Fibroblast of the aortic adventitia (primary cell): ENCODE measurements around the gene RNF169. TPM values are rescaled to one million over a fixed set of nuclear protein-coding genes. Genes with fewer than 3 reads are reported as not detected.

Source experiments
- DNase-seq: peaks from one replicate; pipeline ENCODE4 v3.0.0-alpha.2; 2010; ENCODE audit warnings: low read depth
- H3K4me3 ChIP-seq: 2 replicates; pipeline ENCODE4 v1.5.1; 2011; ENCODE audit warnings: low read depth, mild to moderate bottlenecking, control low read depth, low read length, moderate library complexity
- CTCF ChIP-seq: IDR thresholded peaks from 2 replicates; pipeline ENCODE4 v1.5.1; 2011; ENCODE audit warnings: mild to moderate bottlenecking, low read length, control low read depth, inconsistent platforms; ENCODE audit not compliant: insufficient read depth
- total RNA-seq: library from RNA; depleted of rRNA; stranded (reverse); fragments of >200 nt; gene quantifications from 2 replicates; pipeline ENCODE4 v1.2.3, GENCODE V29; 2012; ENCODE audit warnings: low replicate concordance

The RNF169 gene
- total RNA-seq, 1 donor: 28.5 TPM

DNA sequence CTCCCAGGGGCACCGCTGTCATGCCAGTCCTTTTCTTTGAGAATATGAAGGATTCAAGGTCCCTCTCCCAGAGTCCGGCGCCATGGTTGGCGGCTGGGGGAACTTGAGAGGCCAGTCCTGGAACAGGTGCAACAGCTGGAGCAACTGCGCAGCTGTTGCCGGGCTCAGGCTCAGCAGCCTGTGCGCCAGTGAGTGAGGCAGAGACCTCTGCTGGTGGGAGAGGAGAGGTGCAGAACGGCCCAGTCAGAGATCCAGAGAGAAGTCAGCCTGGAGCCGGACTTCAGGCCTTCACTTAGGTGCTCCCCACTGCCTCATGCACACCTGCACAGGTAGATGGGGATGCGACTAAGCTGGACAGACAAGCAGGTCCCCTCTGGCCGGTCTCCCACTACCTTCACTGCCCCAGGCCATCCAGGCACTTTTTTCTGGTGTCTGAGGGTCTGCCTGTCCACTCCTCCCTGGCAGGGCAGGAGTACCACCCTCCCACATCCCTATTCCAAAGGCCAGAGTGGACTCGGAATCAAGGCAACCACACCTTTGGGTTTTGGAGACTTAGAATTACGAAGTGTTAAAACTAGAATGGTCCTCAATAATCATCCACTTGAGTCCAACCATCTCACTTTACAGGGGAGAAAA lies 22.0 kb upstream of the RNF169 start:
- DNase-seq: peak; percentile 77
- no peak overlapping the region for H3K4me3 ChIP-seq
- TF ChIP-seq CTCF: peak; percentile 98

GRCh38 chr11:74729397-74729796 lies 19.3 kb upstream of the RNF169 start:
- H3K4me3 ChIP-seq: no peak overlapping the region
- TF ChIP-seq CTCF: no peak
- no peak for DNase-seq

DNA sequence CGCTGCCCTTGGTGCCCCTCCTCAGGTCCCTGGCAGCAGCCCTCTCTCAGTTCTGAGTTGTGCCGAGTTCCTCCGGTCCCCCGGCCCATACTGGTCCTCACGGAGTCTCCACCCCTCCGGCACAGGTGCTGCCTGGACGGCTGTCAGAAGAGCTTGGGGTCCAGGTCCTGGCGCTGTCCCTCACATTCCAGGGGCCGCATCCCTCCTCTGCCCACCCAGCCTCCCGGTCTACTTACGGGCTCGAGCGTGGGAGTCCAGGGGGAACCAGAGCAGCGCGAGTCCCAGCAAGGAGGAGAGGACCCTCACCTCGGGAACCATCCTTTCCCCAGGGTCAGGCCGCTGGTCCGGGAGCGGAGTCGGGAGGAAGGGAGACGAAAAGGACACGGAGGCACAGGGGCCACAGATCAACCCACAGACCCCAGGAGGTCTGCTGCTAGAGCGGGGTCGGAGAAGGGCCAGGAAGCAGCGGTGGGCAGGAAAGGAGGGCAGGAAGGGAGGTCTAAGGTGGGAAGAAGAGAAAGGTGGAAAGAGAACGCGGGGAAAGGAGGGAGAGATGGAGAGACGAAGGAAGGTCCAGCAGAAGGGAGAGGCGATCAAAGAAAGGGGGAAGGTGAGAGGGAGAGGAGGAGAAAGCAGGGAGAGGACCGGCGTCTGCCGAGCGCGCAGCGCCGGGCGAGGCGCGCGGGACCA lies 17.9 kb upstream of the RNF169 start:
- DNase-seq: no peak
- TF ChIP-seq CTCF: no peak
- H3K4me3 ChIP-seq: no peak overlapping the region

DNA sequence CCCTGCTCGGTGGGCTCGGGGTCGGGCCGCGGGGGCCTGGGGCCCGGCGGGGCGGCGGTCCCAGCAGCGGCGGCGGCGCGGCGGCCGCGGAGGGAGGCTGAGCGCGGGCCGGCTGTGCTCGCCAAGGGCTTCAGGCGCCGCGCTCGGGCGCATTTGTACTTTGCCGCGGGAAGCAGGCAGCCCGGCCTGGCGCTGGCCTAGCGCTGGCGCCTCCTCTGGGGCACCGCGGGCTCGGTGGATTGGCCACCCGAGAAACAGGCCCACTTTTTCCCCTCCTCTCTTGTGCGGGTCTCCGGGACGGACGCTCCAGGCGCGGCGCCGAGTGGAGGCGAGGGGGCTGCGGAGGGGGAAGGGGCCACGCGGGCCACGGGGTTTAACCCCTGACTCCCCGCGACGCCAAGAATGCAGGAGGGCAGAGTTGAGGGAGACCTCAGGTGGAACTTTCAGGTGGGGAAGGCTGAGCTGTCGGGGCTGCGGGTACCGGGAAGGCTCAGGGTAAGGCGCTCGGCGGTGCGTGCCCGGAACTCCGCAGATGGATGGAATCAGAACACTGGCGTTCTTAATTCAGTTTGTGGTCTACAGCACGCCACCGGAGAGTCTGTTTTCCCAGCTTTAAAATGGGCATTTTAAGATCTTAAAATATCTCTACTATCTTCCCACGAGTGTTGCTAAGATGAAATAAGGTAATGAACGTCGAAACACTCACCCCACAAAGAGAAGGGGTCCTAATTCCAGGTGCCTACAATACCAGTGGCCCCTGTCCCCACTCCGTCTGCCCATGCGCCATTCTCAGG lies 17.2 kb upstream of the RNF169 start, which contains the start of gene CHRDL2:
Gene CHRDL2 (minus strand): TSS at position 126 of the 794 bp plus-strand sequence. CDS start 538 bp downstream, outside the sequence.
- H3K4me3 ChIP-seq: peak within 1 kb of the TSS; percentile 39
- no peak for DNase-seq
- no peak for TF ChIP-seq CTCF

- no peak for DNase-seq
- H3K4me3 ChIP-seq: no peak overlapping the region
- no peak for TF ChIP-seq CTCF
These were observed 14.1 kb upstream of the RNF169 start for GRCh38 chr11:74734559-74734925.

GRCh38 chr11:74735365-74735928 lies 13.2 kb upstream of the RNF169 start:
- no peak for DNase-seq
- no peak for TF ChIP-seq CTCF
- H3K4me3 ChIP-seq: no peak overlapping the region
